ENCODE results near the gene ACTN4.

Gene ACTN4

DNA sequence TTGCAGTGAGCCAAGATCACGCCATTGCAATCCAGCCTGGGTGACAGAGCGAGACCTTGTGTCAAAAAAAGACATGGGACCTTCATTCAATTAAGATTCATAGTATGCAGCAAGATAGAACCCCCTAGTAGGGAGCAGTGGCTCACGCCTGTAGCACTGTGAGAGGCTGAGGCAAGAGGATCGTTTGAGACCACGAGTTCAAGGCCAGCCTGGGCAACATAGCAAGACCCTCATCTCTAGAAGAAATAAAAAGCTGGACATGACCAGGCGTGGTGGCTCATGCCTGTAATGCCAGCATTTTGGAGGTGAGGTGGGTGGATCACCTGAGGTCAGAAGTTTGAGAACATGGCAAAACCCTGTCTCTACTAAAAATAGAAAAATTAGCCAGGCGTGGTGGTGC lies 133.0 kb downstream of the ACTN4 start:
- no peak for DNase-seq

DNA sequence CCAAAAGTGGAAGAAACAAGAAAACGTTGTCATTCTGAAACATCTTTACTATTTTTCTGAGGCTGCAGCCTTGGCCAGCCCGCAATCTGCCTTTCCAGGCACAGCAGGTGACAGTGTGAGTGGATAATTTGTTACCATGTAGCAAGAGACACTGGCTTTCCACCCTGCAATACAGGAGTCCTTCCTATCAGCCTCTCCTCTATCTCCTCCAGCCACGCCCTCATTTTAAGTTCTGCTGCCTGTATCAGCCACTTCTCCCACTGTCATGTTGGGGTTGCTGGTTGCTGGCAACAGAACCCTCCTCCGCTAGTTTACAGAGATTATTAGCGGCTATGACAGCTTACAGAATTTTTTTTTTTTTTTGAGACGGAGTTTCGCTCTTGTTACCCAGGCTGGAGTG lies 133.6 kb downstream of the ACTN4 start:
- no peak for DNase-seq

Measured in DMS53 (cell line).